AG20443 (cell line): ENCODE results near the gene THY1.

ENCODE experiments used
- DNase-seq: peaks from one replicate; pipeline ENCODE4 v3.0.0; 2012; ENCODE audit warnings: low spot score, mixed read lengths

The THY1 gene

DNA sequence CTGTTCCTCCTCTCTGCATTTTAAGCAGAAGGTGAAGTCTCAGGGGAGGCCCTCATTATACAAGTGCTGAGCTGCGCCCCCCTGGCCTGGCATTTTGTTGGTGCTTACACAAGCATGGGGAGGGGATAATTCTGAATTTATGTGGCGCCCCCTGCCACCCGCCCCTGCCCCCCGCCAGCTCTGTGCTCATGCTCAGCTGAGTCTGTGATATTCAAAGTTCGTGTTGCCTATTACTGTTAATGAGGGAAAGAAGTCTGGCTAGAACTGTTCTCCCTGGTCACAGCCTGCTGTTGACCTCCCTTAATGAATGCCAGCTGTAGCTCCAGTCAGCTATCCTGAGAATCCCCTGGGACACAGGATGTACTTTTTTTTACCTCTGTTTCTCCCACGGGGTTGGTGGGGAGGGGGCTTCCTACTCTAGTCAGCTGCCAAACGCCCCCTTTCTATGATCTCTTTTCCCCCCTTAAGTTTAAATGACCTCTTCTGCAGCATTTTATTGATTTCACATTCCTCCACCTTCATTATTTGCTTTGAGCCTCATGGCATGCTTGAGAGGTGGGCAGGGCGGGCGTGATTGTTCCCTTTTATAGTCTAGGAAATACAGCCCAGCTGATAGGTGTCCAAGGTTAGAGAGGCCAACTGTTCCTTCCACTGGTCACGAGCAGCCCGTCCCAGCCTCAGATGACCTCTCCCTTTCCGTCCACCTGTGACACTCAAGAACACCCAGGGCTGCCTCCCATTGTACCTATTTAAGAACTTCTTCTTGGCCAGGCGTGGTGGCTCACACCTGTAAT lies 53.6 kb downstream of the THY1 start:
- DNase-seq = peak; percentile 37

DNA sequence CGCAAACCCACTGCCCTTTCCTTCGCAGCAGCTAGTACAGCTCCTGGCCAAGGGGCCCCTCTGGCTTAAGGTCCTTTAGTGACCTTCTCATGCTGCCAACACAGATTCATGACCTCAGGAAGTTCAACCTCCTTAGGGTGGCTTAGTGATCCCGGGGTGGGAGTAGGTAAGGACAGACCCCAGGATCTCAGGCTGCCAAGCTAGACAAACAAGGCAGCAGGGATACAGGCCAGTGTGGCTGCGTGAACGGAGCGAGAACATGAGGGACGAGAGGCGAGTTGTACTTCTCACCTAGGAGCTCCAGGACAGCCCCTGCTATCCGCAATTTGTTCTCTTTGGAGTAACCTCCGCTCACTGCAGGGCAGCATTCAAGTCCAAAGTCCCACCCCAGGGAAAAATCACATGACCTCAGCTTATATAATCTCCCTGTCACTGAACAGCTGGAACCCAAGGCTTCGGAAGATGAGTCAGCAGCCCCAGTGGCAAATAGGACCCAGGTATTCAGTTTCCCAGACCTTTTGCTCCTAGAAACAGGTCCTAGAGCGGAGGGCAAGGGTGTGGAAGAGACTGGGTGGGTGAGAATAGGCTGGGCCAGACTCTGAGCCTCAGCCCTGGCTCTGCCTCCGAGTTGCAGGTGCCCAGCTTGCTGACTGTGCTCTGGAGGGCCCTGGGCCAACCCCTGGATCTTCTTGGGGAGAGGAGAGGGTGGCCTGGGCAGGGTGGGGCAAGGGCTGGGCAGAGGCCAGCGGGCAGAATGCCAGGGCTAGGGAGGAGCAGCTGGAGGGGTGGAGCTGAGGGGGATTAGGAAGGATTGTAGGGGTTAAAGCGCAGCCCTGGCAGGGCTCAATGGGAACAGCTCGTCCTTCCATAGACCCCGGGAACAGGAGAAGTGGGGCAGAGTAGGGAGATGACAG lies 54.6 kb downstream of the THY1 start:
- no peak for DNase-seq

DNA sequence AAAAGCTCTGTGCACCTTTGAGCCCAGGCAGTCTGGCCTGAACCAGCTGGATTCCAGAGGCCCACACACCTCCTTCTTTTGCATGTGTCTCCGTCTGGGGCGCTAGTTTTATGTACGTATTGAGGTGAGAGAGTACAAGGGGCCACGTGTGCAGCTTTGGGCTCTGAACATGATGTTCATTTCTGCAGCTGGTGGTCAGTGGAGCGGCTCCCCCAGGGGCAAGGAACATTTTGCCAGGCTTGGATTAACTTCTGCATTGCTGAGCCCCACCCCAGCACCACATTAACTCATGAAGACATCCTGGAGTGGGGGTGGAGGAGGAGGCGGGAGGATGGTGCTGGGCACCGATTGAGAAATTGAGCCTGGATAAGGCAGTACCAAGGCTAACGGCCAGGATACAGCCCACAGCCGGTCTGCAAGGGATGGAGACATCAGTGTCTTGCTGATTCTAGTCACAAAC lies 55.3 kb downstream of the THY1 start:
- no peak for DNase-seq
